Suprapubic skin (tissue), 4 donors: ENCODE measurements around the gene TAPT1. TPM values are rescaled to one million over a fixed set of nuclear protein-coding genes. Genes with fewer than 3 reads are reported as not detected.

Experiments
- DNase-seq, 2 donors: peaks; one replicate each; pipeline ENCODE4 v3.0.0-alpha.2; 2019; ENCODE audit warnings: low spot score in 2 of 2
- H3K27ac ChIP-seq: fragments of 200-600 bp; sonication (generic); one replicate; pipeline ENCODE4 v1.5.1; 2019
- H3K27me3 ChIP-seq: fragments of 200-600 bp; sonication (generic); one replicate; pipeline ENCODE4 v1.5.1; 2019
- H3K36me3 ChIP-seq: fragments of 200-600 bp; sonication (generic); one replicate; pipeline ENCODE4 v1.5.1; 2019
- H3K4me1 ChIP-seq: fragments of 200-600 bp; sonication (generic); one replicate; pipeline ENCODE4 v1.5.1; 2019
- H3K4me3 ChIP-seq: fragments of 200-600 bp; sonication (generic); one replicate; pipeline ENCODE4 v1.5.1; 2019; ENCODE audit warnings: mild to moderate bottlenecking
- H3K9me3 ChIP-seq: fragments of 200-600 bp; sonication (generic); one replicate; pipeline ENCODE4 v1.5.1; 2019
- EP300 ChIP-seq: sonication (generic); formaldehyde crosslinking; IDR thresholded peaks from one replicate; pipeline ENCODE4 v1.6.1; 2017; ENCODE audit warnings: antibody characterized with exemption
- POLR2A ChIP-seq, 2 donors: fragments of 450-650 bp; IDR thresholded peaks; one replicate each; pipeline ENCODE4 v1.6.1; 2017; ENCODE audit warnings: antibody characterized with exemption in 2 of 2, mild to moderate bottlenecking in 2 of 2, moderate library complexity in 2 of 2
- POLR2AphosphoS5 ChIP-seq, 3 donors: sonication (generic); formaldehyde crosslinking; IDR thresholded peaks; one replicate each; pipeline ENCODE4 v1.6.1; 2017; ENCODE audit warnings: antibody characterized with exemption in 3 of 3
- WGBS: methylation state at CpG from one replicate; pipeline ENCODE4 v1.1.5; 2018; 5-methylcytosine and 5-hydroxymethylcytosine counted together
- total RNA-seq, 4 donors: library from RNA; depleted of rRNA; stranded (reverse); fragments of >200 nt; gene quantifications; one replicate each; pipeline ENCODE4 v1.1.0, GENCODE V29; 2016
- TF ChIP-seq, protein P1 (sequence below), 2 donors: fragments of 200-600 bp in 1 of 2; fragments of 450-650 bp in 1 of 2; sonication (generic) in 1 of 2; IDR thresholded peaks; one replicate each; pipeline ENCODE4 v1.5.1; 2016 to 2019; ENCODE audit warnings: antibody characterized with exemption in 2 of 2, mild to moderate bottlenecking in 1 of 2, moderate library complexity in 1 of 2

The TAPT1 gene
- total RNA-seq, 4 donors from 2014 or later, result 15.3 to 57.2 (median 23.7) TPM

- TF ChIP-seq POLR2AphosphoS5 (IDR thresholded peaks at IDR 0.05), result no peak
- no peak for TF ChIP-seq EP300
- no peak for TF ChIP-seq POLR2A (IDR thresholded peaks at IDR 0.05)
- TF ChIP-seq, protein P1, sequence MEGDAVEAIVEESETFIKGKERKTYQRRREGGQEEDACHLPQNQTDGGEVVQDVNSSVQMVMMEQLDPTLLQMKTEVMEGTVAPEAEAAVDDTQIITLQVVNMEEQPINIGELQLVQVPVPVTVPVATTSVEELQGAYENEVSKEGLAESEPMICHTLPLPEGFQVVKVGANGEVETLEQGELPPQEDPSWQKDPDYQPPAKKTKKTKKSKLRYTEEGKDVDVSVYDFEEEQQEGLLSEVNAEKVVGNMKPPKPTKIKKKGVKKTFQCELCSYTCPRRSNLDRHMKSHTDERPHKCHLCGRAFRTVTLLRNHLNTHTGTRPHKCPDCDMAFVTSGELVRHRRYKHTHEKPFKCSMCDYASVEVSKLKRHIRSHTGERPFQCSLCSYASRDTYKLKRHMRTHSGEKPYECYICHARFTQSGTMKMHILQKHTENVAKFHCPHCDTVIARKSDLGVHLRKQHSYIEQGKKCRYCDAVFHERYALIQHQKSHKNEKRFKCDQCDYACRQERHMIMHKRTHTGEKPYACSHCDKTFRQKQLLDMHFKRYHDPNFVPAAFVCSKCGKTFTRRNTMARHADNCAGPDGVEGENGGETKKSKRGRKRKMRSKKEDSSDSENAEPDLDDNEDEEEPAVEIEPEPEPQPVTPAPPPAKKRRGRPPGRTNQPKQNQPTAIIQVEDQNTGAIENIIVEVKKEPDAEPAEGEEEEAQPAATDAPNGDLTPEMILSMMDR (IDR thresholded peaks at IDR 0.05), result no peak
- WGBS, result 92% methylated on average over 3 of the region's 3 CpGs
Observed at GRCh38 chr4:16268290-16268689, 42.0 kb upstream of the TAPT1 start.

DNA sequence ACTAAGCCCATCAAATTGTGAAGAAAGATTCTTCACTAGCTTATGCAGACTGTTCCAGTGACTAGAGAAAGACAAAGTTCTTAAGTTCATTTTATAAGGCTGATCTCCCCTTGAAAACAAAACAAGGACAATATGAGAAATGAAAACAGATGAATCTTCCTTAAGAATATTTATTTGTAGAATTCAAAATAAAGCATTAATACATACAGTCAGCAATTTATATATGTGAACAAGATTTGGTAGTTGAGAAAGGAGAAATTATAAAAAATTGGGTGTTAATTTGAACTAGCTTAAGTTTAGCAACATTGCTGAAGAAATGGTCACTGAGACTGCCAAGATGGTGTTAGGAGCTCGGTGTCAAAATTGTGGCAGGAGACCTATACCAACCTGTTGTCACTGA is 41.4 kb upstream of the TAPT1 start:
- Histone ChIP-seq H3K36me3 (no peaks in the 10 kb centered on the region), H3K27me3 (no peaks in the 10 kb centered on the region), H3K9me3 (no peaks in the 10 kb centered on the region), H3K4me3 (no peak overlapping the region), H3K4me1 (peaks cover 8% of the 10 kb centered on the region), H3K27ac (no peak overlapping the region)
- WGBS, result 96% methylated on average over 1 of the region's 1 CpG
- TF ChIP-seq POLR2AphosphoS5 (IDR thresholded peaks at IDR 0.05) (no peak), EP300 (no peak), POLR2A (IDR thresholded peaks at IDR 0.05) (no peak)
- TF ChIP-seq, protein P1 (IDR thresholded peaks at IDR 0.05), result no peak
- no peak for DNase-seq

More at GRCh38 chr4:16268290-16268689, 42.0 kb upstream of the TAPT1 start:
- Histone ChIP-seq H3K36me3 (no peaks in the 10 kb centered on the region), H3K27ac (no peak overlapping the region), H3K27me3 (no peaks in the 10 kb centered on the region), H3K4me1 (peaks cover 8% of the 10 kb centered on the region), H3K9me3 (no peaks in the 10 kb centered on the region), H3K4me3 (no peak overlapping the region)
- no peak for DNase-seq

- WGBS, result 100% methylated on average over 3 of the region's 3 CpGs
- TF ChIP-seq, protein P1 (IDR thresholded peaks at IDR 0.05), result no peak
- no peak for TF ChIP-seq POLR2AphosphoS5 (IDR thresholded peaks at IDR 0.05)
- no peak for TF ChIP-seq POLR2A (IDR thresholded peaks at IDR 0.05)
- TF ChIP-seq EP300, result no peak
- Histone ChIP-seq H3K4me1 (peaks cover 8% of the 10 kb centered on the region), H3K4me3 (no peak overlapping the region), H3K36me3 (no peaks in the 10 kb centered on the region), H3K9me3 (no peaks in the 10 kb centered on the region), H3K27me3 (no peaks in the 10 kb centered on the region), H3K27ac (no peak overlapping the region)
- no peak for DNase-seq
Observed at GRCh38 chr4:16265820-16266219, 39.5 kb upstream of the TAPT1 start.

- Histone ChIP-seq H3K9me3 (no peaks in the 10 kb centered on the region), H3K27me3 (no peaks in the 10 kb centered on the region), H3K36me3 (no peaks in the 10 kb centered on the region), H3K4me1 (peaks cover 8% of the 10 kb centered on the region), H3K4me3 (no peak overlapping the region), H3K27ac (no peak overlapping the region)
- WGBS, result 22% methylated on average over 3 of the region's 3 CpGs
- no peak for DNase-seq
- TF ChIP-seq, protein P1 (IDR thresholded peaks at IDR 0.05), result peak; percentile 21 to 24
- TF ChIP-seq POLR2AphosphoS5 (IDR thresholded peaks at IDR 0.05), result no peak
Observed at GRCh38 chr4:16264798-16265197, 38.5 kb upstream of the TAPT1 start.

DNA sequence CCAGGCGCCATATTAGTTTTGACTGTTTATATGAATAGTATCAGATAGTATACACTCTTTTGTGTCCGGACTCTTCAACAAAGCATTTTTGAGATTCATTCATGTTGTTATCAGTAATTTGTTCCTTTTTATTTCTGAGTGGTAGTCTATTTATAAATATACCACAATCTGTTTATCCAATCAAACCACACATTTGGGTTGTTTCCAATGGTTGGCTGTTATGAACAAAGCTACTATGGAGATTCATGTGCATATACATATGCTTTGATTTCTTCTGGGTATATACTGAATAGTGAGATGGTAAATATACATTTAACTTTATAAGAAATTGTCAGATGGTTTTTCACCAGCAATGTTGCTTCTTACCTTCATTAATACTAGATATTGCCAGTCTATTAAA is 36.8 kb upstream of the TAPT1 start:
- Histone ChIP-seq H3K27ac (no peak overlapping the region), H3K4me1 (no peaks in the 10 kb centered on the region), H3K27me3 (no peaks in the 10 kb centered on the region), H3K9me3 (no peaks in the 10 kb centered on the region), H3K4me3 (no peak overlapping the region), H3K36me3 (no peaks in the 10 kb centered on the region)
- no peak for DNase-seq
- 85% methylated on average over 2 of the region's 2 CpGs for WGBS
- TF ChIP-seq, protein P1 (IDR thresholded peaks at IDR 0.05), result no peak
- no peak for TF ChIP-seq POLR2AphosphoS5 (IDR thresholded peaks at IDR 0.05)
- TF ChIP-seq POLR2A (IDR thresholded peaks at IDR 0.05), result no peak
- no peak for TF ChIP-seq EP300
